ENCODE results near the gene REG4.

GRCh38 chr1:119858126-119858525, 46.9 kb upstream of the REG4 start:
- TF ChIP-seq CTCF (IDR thresholded peaks at IDR 0.05; ENCODE audit: insufficient read depth, low read length) (no peak), POLR2AphosphoS5 (IDR thresholded peaks at IDR 0.05; ENCODE audit: low read depth) (no peak)

Data from HL-60 (cell line).